Kidney epithelial cell (primary cell): ENCODE measurements around the gene PTPN2. TPM values are rescaled to one million over a fixed set of nuclear protein-coding genes. Genes with fewer than 3 reads are reported as not detected.

ENCODE experiments used
- DNase-seq: peaks from one replicate; pipeline ENCODE4 v3.0.0-alpha.2; 2010; ENCODE audit warnings: low read depth
- H3K27me3 ChIP-seq: 2 replicates; pipeline ENCODE4 v1.6.0; 2011; ENCODE audit warnings: low read length; ENCODE audit not compliant: control insufficient read depth, insufficient read depth
- H3K36me3 ChIP-seq: 2 replicates; pipeline ENCODE4 v1.5.1; 2011; ENCODE audit warnings: low read length; ENCODE audit not compliant: control insufficient read depth, insufficient read depth
- H3K4me3 ChIP-seq: 2 replicates; pipeline ENCODE4 v1.5.1; 2011; ENCODE audit warnings: low read depth, mild to moderate bottlenecking, control low read depth, low read length
- total RNA-seq: library from RNA; depleted of rRNA; stranded (reverse); fragments of >200 nt; gene quantifications from 2 replicates; pipeline ENCODE4 v1.2.3, GENCODE V29; 2015
- TF ChIP-seq, protein P1 (sequence below): IDR thresholded peaks from 2 replicates; pipeline ENCODE4 v1.5.1; 2011; ENCODE audit warnings: mild to moderate bottlenecking, moderate library complexity, low read length, control low read depth, inconsistent platforms; ENCODE audit not compliant: insufficient read depth, poor library complexity, severe bottlenecking

PTPN2 gene
- total RNA-seq, 1 donor from 2014 or later, result 38.5 TPM

DNA sequence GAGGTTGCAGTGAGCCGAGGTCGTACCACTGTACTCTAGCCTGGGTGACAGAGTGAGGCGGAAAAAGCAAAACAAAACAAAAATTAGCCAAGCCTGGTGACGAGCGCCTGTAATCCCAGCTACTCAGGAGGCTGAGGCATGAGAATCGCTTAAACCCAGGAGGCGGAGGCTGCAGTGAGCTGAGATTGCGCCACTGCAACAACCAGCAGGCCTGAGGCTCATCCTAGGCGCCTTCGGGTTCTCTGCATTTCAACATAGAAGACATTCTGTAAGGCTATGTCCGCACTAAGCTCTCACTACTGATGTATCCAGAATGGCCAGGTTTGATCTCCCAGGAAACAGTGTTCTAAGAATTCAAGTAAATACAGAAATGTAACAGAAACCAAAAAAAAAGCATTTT lies 23.5 kb downstream of the PTPN2 start:
- no peak for DNase-seq
- TF ChIP-seq, protein P1, sequence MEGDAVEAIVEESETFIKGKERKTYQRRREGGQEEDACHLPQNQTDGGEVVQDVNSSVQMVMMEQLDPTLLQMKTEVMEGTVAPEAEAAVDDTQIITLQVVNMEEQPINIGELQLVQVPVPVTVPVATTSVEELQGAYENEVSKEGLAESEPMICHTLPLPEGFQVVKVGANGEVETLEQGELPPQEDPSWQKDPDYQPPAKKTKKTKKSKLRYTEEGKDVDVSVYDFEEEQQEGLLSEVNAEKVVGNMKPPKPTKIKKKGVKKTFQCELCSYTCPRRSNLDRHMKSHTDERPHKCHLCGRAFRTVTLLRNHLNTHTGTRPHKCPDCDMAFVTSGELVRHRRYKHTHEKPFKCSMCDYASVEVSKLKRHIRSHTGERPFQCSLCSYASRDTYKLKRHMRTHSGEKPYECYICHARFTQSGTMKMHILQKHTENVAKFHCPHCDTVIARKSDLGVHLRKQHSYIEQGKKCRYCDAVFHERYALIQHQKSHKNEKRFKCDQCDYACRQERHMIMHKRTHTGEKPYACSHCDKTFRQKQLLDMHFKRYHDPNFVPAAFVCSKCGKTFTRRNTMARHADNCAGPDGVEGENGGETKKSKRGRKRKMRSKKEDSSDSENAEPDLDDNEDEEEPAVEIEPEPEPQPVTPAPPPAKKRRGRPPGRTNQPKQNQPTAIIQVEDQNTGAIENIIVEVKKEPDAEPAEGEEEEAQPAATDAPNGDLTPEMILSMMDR, result no peak
- H3K4me3 ChIP-seq, result no peak overlapping the region
- H3K36me3 ChIP-seq, result peaks cover 1% of the 10 kb centered on the region
- H3K27me3 ChIP-seq, result no peaks in the 10 kb centered on the region

DNA sequence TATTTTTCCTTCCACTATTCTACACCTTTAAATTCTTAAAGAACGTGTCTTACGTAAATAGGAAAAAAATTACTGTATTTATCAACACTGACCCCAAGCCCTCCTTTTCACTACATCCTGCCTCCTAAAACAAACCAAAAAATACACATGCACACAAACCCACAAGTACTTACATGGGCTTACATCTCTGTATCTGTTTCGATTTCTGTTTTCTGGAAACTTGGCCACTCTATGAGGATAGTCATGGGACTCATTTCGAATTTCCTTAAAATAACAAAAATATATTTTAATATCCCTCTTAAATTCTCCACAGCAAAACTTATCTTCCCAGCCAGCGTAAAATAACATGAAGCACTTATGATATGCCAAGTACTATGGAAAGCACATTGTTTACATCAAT lies 25.0 kb downstream of the PTPN2 start:
- DNase-seq, result no peak
- H3K27me3 ChIP-seq, result no peaks in the 10 kb centered on the region
- TF ChIP-seq, protein P1, result no peak
- H3K4me3 ChIP-seq, result no peak overlapping the region
- H3K36me3 ChIP-seq, result peaks cover 1% of the 10 kb centered on the region

DNA sequence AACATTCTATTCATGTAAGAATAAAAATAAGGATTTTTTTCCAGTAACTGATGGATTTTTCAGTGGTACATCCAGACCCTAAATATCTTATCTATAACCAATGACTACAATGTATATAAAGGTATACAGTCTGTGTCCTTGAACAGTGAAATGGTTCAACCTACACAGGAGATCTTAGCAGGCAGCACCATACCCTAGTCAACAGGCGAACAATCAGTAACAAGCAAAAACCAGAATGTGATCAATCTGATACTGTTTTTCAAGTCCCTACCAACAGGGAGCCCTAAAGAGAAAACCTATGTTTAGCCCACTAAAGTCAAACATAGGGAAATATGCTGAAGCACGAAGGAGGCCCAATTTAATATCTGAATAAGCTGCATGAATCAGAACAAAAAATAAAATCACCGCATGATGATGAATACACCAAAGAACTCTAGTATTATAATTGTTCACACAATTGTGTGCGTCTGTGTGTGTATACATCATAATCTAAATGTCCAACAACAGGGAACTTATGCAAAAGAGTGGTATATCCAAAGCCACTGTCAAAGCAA lies 26.0 kb downstream of the PTPN2 start:
- no peak for DNase-seq
- Histone ChIP-seq H3K27me3 (no peaks in the 10 kb centered on the region), H3K36me3 (peaks cover 1% of the 10 kb centered on the region), H3K4me3 (no peak overlapping the region)
- TF ChIP-seq, protein P1, result no peak

DNA sequence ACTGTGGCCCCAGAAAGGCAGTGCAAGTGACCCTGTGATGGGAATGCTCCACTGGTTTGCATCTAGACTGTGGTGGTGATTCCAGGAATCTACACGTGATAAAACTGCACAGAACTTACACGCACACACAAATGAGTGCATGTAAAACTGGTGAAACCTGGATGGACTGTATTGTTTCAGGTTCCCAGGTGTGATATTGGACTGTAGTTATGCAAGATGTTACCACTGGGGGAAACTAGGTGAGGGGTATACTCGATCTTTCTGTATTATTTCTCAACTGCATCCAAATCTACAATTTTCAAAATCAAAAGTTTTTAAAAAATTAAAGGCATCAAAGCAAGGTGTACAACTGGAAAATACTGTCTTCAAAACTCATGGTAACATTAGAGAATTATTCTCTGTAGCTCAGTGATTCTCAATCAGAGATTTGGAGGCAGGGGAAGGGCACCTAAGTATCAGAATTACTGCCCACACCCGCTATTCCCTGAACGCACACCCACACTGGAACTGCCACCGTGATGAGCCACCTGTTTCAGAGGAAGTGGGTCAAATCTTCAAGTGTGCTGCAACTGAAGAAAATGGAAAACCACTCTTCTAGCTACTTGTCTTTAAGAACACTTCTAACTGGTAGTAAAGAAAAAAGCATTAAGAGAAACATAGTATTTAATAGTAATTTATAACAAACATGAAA lies 26.7 kb downstream of the PTPN2 start:
- peaks cover 1% of the 10 kb centered on the region for H3K36me3 ChIP-seq

DNA sequence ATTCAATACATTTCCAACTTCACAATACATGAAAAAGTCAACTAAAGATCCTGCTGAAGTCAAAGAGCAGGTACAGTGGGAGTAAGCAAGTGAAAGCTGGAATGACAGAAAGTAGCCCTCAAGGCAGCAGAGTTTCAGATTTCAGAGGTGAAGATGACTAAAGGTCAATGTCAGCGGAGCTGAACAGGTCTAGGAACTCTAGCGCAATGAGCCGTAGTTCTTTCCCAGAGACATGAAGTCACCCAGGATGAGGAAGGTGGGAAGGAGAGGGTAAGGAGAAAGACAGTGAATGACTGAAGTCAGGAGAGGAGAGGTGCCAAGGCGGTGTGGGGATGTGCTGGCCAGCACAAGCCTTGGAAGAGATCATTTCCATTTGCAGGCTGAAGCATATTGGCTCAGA lies 28.1 kb downstream of the PTPN2 start:
- H3K4me3 ChIP-seq, result no peak overlapping the region
- no peak for DNase-seq
- peaks cover 1% of the 10 kb centered on the region for H3K36me3 ChIP-seq
- TF ChIP-seq, protein P1, result no peak
- no peaks in the 10 kb centered on the region for H3K27me3 ChIP-seq

More for the DNA sequence above, 26.7 kb downstream of the PTPN2 start:
- no peak for DNase-seq
- TF ChIP-seq, protein P1, result no peak
- no peaks in the 10 kb centered on the region for H3K27me3 ChIP-seq
- H3K4me3 ChIP-seq, result no peak overlapping the region

DNA sequence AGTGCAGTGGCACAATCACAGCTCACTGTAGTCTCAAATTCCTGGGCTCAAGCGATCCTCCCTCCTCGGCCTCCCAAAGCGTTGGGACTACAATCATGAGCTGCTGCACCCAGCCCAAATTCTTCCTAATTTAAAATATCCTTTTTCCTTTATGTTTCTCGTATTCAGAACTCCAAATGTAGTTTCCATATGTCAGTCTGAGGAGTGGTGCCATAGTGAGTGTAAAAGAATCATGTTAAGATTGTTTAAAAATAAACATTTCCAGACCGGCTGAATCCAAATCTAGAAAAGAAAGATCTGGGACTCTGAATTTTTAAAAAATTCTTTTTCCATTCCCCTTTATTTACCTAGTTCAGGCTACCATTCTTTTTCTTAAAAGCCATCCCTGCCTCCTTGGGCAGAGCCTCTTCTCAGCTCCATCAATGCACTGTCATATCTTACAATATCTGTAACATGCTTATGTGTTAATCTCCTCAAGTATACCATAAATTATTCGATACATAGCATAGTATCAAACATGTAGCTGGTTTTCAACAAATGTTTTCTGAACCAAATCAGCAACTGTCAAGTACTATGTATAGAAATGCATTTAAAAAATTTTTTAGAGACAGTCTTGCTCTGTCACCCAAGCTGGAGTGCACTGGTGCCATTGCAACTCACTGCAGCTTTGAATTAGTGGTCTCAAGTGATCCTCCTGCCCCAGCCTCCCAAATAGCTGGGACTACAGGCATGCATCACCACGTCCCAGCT lies 31.3 kb downstream of the PTPN2 start:
- TF ChIP-seq, protein P1, result no peak
- no peak for DNase-seq
- H3K4me3 ChIP-seq, result no peak overlapping the region
- H3K27me3 ChIP-seq, result no peaks in the 10 kb centered on the region
- H3K36me3 ChIP-seq, result peaks cover 1% of the 10 kb centered on the region
